GM18502 (cell line): ENCODE measurements around the gene CRACDL.

ENCODE experiments used
- ATAC-seq: cut with Tn5 transposase; IDR thresholded peaks from one replicate; pipeline ENCODE4 v1.9.1; 2021; ENCODE audit warnings: mild to moderate bottlenecking; ENCODE audit not compliant: unreplicated experiment, poor library complexity

The CRACDL gene

DNA sequence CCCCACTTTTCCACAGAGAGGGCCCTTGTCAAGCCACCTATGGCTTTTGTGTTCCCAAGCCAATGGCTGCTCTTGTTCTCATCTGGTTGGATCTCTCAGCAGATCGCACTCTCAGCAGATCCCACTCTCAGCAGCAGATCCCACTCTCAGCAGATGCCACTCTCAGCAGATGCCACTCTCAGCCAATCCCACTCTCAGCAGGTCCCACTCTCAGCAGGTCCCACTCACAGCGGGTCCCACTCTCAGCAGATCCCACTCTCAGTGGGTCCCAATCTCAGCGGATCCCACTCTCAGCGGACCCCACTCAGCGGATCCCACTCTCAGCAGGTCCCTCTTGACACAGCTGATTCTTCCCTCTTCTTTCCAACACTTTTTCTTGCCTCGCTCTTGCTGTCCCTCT is 145.8 kb downstream of the CRACDL start:
- ATAC-seq: no peak

GRCh38 chr2:98787700-98788099 is 148.3 kb downstream of the CRACDL start:
- ATAC-seq: no peak

DNA sequence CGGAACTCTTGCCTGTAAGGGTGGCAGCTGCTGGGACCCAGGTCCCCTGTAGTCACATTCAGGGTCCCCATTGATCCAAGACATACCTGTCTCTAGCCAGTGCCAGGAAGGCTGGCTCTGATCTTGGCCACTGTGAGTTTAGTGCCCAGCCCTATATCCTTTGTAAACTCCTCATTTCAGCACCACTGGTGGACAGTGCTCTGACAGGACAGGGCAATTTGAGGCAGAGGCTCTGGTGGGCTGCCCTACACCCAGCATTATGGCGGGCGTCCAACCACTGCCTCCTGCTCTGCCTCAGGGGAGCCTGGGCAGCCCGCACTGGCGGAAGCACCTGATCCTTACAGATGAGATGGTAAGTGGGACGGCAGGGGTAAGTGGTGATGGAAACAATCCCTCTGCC is 149.8 kb downstream of the CRACDL start:
- no peak for ATAC-seq

- ATAC-seq: no peak
Measured at GRCh38 chr2:98782570-98782969, 153.5 kb downstream of the CRACDL start.

DNA sequence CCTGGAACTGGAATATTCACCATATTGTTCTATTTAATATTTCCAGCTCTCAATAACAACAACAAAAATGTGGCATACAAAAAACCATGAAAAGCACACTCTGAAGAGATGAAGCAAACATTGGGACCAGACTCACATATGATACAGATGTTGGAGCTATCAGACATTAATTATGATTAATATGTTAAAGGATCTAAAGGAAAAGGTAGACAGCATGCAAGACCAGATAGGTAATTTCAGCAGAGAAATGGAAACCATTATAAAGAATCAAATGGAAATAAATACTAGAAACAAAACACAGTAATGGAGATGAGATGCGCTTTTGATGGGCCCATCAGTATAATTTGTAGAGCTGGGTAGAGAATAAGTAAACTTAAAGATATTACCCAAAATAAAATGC is 154.2 kb downstream of the CRACDL start:
- ATAC-seq: no peak

- ATAC-seq: no peak
Measured at GRCh38 chr2:98778741-98779483, 157.1 kb downstream of the CRACDL start.

DNA sequence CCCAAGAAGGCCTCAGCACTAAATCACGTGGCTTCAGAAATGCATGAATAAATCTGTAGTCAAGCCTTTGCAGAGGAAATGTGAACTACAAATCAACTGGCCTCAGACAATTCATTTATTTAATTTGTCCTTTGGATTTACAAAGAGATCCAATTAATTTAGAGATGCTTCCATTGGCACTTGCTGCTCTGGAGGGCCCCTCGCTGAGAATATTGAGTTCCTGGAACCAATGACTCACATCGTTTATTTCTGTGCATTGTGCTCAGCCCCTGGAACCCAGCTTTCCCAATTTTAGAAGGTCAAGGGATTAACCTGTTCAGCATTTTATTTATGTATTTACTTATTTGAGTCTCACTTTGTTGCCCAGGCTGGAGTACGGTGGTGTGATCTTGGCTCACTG is 157.9 kb downstream of the CRACDL start:
- no peak for ATAC-seq

GRCh38 chr2:98777710-98778109 is 158.3 kb downstream of the CRACDL start:
- no peak for ATAC-seq

DNA sequence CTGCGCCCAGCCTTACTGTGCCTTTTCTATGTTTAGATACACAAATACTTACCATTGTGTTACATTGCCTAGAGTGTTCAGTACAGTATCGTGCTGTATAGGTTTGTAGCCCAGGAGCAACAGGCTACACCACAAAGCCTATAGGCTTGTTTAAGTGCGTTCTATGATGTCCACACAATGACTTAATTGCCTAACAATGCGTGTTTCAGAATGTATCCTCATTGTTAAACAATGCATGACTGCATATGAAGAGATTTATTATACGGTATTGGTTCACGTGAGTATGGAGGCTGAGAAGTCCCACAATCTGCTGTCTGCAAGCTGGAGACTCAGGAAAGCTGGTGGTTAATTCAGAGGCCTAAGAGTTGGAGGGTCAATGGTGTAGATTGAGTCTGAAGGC is 158.9 kb downstream of the CRACDL start:
- ATAC-seq: no peak

- no peak for ATAC-seq
Measured at GRCh38 chr2:98776136-98776535, 159.9 kb downstream of the CRACDL start.

GRCh38 chr2:98775146-98775986 is 160.7 kb downstream of the CRACDL start:
- no peak for ATAC-seq

DNA sequence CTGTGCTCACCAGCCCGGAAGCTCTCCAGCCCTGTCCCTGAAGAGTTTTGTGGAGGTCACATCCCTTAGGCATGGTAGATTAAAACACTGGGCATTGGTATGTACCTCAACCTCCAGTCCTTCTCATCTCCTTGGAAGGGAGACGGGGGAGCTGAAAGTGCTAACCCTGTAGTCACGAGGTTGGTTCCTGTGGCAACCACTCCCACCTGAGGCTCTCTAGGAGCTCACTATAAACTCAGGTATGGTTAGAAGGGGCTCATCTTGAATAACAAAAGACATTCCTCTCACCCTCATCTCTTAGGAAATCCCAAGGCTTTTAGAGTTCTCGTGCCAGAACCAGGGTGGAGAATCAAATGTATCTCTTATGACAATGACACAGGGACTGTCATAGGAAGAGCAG is 162.1 kb downstream of the CRACDL start:
- no peak for ATAC-seq

- no peak for ATAC-seq
Measured at GRCh38 chr2:98773169-98773568, 162.9 kb downstream of the CRACDL start.

GRCh38 chr2:98772536-98772935 is 163.5 kb downstream of the CRACDL start:
- ATAC-seq: no peak

GRCh38 chr2:98771721-98772524 is 164.1 kb downstream of the CRACDL start:
- no peak for ATAC-seq

DNA sequence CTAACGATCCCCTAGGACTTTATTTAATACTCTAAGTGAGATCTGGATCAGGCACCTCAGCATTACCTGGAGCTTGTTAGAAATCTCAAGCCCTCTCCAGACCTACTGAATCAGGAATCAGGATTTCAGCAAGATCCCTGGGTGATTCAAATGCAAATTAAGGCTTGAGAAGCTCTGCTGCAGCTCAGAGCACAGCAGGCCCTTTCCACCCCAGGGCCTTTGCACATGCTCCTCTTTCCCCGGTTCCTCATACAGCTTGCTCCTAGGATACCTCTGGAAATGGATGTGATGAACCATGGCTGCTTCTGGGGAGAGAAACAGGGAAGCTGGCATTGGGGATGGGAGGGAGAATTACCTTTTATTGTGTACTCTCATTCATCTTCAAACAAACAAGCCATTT is 164.8 kb downstream of the CRACDL start:
- no peak for ATAC-seq

- ATAC-seq: no peak
Measured at GRCh38 chr2:98769784-98770183, 166.2 kb downstream of the CRACDL start.

DNA sequence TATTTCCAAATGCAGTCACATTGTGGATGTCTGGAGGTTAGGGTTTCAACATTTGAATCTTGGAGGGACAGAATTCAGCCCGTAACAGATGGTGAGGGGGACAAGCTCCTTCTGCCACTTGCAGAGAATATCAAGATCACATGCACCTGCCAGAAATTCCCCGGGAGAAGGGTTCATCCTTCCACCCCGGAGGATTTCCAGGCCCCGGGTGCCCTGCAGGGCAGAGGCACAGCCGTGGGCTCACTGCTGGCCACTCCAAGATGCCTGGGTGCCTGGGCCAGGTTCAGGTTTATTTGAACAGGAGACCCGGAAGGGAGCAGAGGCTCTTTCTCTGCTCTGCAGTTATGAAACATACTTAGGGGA is 166.9 kb downstream of the CRACDL start:
- no peak for ATAC-seq

DNA sequence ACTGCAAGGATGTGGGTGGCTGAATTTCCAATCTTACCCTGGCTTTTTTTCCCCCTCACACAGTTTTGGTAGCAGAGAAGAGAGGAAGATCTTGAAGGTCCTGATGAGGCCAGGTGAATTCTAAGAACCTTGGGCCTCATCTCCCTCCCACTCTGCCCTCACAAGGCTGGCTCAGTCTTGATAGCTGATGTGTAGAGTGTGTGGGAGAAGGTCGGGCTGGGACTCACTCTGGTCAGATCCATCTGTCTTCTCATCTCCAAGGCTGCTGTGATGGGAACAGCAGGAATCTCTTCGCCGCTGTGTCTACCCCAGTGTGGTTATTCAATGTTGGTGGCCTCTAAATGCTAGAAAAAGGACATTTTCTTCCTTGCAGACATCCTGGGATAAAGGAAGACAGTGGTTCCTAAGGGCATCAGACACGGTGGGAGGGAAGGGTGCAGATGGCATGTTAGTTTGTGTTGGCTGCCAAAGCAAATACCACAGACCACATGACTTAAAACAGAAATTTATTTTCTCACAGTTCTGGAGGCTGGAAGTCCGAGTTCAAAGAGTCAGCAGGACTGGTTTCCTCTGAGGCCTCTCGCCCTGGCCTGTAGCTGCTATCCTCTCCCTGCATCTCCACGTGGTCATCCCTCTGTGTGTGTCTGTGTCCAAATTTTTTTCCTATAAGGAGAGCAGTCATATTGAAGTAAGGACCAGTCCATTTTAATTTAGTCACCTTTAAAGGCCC is 167.5 kb downstream of the CRACDL start:
- ATAC-seq: no peak

GRCh38 chr2:98764499-98764898 is 171.5 kb downstream of the CRACDL start:
- ATAC-seq: no peak
